Omental fat pad (tissue), 4 donors: ENCODE results near the gene ZER1. TPM values are rescaled to one million over a fixed set of nuclear protein-coding genes. Genes with fewer than 3 reads are reported as not detected.
"Not testable (repeated sequence)": the region's sequence is repeated elsewhere in the genome, so short reads cannot be mapped to it uniquely, and the experiment has no call there.

Experiments
- ATAC-seq: fragments of 150-250 bp; one replicate; pipeline ENCODE4 v1.9.1; 2016; ENCODE audit warnings: mild to moderate bottlenecking, moderate library complexity; ENCODE audit not compliant: low FRiP score
- DNase-seq: peaks from one replicate; pipeline ENCODE4 v3.0.0-alpha.2; 2019; ENCODE audit warnings: low spot score
- total RNA-seq, 4 donors: library from RNA; depleted of rRNA; stranded (reverse); fragments of >200 nt; gene quantifications; one replicate each; pipeline ENCODE4 v1.1.0, GENCODE V29; 2016
- TF ChIP-seq, protein P1 (sequence below), 3 donors: fragments of 450-650 bp; IDR thresholded peaks; one replicate each; pipeline ENCODE4 v1.5.1; 2016 to 2017; ENCODE audit warnings: antibody characterized with exemption in 3 of 3, mild to moderate bottlenecking in 3 of 3, moderate library complexity in 2 of 3

ZER1 gene
- total RNA-seq, 4 donors from 2014 or later, result 20.9 to 43.1 (median 30.7) TPM

DNA sequence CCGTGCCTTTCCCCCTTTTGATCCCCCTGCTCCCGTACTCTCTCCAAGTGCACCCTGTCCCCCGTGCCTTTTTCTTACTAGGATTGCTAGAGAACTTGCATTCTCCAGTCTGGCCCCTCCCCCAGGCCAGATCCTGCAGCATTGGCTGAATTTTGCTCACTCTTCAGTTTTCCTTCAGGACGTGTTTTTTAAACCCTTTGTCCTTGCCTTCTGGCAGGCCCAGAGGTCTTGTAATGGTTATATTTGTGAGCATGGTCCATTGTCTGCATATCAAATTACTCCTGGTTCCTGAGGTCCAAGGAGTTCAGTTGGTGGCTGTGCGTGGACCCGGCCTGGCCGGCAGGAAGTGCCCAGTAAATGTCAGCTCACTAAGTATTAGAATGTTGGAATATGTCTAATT is 15.9 kb upstream of the ZER1 start:
- ATAC-seq (no peak), DNase-seq (no peak)
- TF ChIP-seq, protein P1, sequence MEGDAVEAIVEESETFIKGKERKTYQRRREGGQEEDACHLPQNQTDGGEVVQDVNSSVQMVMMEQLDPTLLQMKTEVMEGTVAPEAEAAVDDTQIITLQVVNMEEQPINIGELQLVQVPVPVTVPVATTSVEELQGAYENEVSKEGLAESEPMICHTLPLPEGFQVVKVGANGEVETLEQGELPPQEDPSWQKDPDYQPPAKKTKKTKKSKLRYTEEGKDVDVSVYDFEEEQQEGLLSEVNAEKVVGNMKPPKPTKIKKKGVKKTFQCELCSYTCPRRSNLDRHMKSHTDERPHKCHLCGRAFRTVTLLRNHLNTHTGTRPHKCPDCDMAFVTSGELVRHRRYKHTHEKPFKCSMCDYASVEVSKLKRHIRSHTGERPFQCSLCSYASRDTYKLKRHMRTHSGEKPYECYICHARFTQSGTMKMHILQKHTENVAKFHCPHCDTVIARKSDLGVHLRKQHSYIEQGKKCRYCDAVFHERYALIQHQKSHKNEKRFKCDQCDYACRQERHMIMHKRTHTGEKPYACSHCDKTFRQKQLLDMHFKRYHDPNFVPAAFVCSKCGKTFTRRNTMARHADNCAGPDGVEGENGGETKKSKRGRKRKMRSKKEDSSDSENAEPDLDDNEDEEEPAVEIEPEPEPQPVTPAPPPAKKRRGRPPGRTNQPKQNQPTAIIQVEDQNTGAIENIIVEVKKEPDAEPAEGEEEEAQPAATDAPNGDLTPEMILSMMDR (IDR thresholded peaks at IDR 0.05), result no peak

DNA sequence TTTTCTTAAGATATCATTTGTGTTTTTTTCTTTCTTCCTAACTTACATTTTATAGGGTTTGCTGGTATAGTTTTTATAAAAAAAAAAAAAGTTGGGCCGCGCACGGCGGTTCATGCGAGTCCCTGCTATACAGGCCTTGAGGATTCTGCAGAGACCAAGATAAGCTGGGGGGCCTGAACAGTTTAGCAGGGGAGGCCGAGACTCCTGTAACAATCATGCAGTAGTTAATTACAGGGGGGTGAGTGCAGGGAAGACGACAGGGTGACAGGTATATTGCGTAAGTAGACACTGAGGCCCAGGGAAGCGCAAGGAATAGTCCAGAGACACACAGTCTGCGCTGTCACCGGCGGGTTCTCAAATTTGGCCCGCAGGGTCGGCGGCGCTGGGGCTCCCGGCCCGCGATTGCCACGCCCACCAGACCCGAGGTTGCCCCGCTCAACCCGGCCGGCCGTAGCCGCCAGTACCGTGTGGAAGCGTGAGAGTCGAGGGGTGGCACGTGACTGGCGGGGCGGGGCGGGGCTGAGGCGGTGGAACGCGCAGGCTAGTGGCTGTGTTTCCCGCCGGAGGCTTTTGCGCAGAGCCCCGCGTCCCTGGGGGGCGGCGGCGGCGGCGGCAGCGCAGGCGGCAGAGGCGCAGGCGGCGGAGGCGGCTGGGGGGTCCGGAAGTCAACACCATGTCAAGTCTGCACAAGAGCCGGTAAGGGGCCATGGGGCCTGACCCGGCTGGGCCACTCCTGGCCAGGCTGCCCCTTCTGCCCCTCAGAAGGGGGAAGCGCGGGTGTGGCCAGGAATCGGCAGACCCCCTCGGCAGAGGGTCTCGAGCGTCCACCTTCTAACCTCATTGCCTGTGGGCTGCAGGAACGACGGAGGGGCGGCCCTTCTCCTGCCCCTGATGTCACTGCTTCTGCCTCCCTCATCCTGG is 15.2 kb upstream of the ZER1 start, which contains the start of gene TBC1D13:
TSS of gene TBC1D13 (plus strand) at position 573 of the 921 bp plus-strand sequence. CDS start at position 674, 101 bp downstream.
- ATAC-seq, result peak; percentile 99
- TF ChIP-seq, protein P1 (IDR thresholded peaks at IDR 0.05), result no peak
- peak; percentile 70 for DNase-seq

DNA sequence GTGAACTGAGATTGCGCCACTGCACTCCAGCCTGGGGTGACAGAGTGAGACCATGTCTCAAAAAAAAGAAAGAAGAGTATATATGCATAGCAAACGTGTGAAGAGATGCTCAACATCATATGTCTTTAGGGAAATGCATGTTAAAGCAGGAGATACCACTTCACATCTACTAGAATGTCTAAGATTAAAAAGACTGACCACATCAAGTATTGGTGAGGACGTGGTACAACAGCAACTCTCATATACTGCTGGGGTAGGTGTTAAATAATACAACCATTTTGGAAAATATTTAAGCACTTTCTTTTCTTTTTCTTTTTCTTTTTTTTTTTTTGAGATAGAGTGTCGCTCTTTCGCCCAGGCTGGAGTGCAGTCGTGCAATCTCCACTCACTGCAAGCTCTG is 13.7 kb upstream of the ZER1 start:
- DNase-seq (no peak), ATAC-seq (no peak)
- TF ChIP-seq, protein P1 (IDR thresholded peaks at IDR 0.05), result no peak

DNA sequence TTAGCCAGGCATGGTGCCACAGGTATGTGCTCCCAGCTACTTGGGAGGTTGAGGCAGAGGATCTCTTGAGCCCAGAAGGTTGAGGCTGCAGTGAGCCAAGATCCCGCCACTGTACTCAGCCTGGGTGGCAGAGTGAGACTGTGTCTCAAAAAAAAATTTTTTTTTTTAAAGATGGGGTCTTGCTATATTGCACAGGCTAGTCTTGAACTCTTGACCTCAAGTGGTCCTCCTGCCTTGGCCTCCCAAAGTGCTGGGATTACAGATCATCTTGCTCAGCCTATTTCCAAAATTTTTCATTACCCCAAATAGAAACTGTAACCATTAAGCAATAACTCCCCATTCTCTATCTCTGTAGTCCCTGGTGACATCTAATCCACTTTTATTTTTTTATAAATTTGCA is 10.9 kb upstream of the ZER1 start:
- TF ChIP-seq, protein P1 (IDR thresholded peaks at IDR 0.05), result no peak
- ATAC-seq, result no peak
- DNase-seq, result no peak

DNA sequence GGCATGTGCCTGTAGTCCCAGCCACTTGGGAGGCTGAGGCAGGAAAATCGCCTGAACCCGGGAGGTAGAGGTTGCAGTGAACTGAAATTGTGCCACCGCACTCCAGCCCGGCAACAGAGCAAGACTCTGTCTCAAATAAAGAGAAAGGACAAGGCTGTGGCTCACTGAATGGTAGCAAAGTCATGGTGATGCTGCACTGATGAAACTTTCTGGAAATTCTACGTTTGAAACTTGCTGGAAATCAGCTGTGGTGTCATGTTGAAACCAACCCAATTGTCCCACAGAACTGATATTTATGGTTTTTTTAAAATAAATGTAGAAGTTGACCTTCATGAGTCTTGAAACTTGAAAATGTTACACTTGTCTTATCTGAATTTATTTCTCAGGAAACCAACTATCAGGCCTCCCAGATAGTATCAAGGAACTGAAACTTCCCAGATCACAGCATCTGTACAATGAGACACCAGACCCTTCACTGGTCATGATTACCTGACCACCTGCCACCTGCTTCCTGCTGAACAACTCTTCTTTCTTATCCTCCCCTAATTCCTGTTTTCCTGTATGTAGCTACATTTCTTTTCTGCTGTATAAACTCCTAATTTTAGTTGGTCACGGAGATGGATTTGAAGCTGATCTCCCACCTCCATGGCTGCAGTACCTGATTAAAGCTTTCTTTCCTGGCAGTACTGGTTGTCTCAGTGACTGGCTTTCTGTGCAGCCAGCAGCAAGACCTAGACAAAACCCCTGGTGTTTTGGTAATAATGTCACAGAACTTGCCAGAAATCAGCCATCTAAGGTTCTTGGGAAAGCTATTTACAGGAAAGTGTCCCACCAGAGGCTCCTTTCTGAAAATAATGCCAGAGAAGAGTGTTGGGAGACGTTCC is 9.7 kb upstream of the ZER1 start:
- TF ChIP-seq, protein P1 (IDR thresholded peaks at IDR 0.05), result no peak
- ATAC-seq, result no peak

DNA sequence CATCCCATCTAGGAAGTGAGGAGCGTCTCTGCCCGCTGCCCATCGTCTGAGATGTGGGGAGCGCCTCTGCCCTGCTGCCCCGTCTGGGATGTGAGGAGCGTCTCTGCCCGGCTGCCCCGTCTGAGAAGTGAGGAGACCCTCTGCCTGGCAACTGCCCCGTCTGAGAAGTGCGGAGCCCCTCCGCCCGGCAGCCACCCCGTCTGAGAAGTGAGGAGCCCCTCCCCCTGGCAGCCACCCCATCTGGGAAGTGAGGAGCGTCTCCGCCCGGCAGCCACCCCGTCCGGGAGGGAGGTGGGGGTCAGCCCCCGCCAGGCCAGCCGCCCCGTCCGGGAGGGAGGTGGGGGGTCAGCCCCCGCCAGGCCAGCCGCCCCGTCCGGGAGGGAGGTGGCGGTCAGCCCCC is 8.4 kb upstream of the ZER1 start:
- not testable (repeated sequence) for DNase-seq, ATAC-seq

More for the DNA sequence above, 9.7 kb upstream of the ZER1 start:
- DNase-seq, result no peak

DNA sequence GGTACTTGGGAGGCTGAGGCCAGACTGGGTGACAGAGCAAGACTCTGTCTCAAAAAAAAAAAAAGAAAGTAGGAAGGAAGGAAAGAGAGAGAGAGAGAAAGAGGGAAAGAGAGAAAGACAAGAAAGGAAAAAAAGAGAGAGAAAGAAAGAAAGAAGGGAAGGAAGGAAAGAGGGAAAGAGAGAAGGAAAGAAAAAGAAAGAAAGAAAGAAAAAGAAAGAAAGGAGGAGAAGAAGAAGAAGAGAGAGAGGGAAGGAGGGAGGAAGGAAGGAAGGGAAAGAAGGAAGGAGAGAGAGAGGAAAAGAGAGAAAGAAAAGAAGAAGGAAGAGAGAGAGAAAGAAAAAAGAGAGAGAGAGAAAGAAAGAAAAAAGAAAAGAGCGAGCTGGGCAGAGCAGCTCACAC is 3.1 kb upstream of the ZER1 start:
- TF ChIP-seq, protein P1 (IDR thresholded peaks at IDR 0.05), result no peak
- no peak for DNase-seq
- ATAC-seq, result no peak
